Measurements from ENCODE around the gene DNAJB4.
"Not testable (repeated sequence)": the region's sequence is repeated elsewhere in the genome, so short reads cannot be mapped to it uniquely, and the experiment has no call there.

DNAJB4 gene

DNA sequence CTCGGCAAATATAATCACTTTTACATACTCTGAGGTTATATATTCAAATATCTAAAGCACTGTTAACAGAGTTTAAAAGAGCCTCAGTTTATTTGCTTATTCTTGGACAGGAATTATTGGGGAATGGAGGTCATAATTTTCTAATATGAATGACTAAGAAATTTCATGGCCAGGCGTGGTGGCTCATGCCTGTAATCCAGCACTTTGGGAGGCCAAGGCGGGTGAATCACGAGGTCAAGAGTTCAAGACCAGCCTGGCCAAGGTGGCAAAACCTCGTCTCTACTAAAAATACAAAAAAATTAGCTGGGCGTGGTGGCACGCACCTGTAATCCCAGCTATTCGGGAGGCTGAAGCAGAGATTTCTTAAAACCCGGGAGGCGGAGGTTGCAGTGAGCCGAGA, 4.2 kb upstream of the DNAJB4 start:
- H3K4me3 ChIP-seq (ENCODE audit: low read length); H3K27ac ChIP-seq (ENCODE audit: low read depth, low read length); H3K4me1 ChIP-seq (ENCODE audit: control insufficient read depth, insufficient read depth, low read length): not testable (repeated sequence)

DNA sequence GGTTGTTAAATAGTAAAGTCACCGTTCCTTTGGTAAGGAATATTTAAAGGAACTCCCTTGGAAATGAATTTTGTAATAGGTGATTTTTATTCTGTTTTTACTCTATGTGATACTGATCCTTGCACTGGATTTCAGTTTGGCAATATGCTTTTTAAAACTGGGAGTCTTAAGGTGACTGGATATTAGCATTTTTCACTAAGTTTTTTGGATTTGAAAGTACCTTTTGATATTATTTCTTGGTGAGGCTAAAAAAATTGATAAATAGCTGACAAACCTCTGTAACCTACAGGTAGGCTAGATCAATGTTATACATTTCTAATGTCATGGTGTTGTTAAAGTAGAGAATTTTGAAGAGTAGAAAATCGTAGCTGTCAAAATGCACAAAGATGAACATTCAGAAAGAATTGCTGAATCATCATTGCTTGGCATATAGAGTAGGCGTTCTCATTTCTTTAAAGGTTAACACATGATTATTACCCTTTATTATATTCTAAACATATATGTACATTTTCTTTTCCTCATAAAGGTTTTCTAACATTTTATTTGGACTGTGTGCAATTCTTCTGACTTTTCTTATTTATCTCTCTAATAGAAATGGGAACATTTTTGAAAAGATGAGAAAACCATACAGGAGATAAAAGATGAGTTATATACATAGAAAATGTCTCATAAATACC, 1.5 kb upstream of the DNAJB4 start:
- Histone ChIP-seq H3K36me3 (ENCODE audit: control insufficient read depth, insufficient read depth, low read length) (no peaks in the 10 kb centered on the region), H3K4me3 (ENCODE audit: low read length) (no peak overlapping the region), H3K27me3 (ENCODE audit: control insufficient read depth, insufficient read depth, low read length) (no peaks in the 10 kb centered on the region), H3K27ac (ENCODE audit: low read depth, low read length) (peak overlapping the region; percentile 37), H3K9ac (ENCODE audit: low read length) (no peak overlapping the region), H3K4me1 (ENCODE audit: control insufficient read depth, insufficient read depth, low read length) (peaks cover 6% of the 10 kb centered on the region)

More for the DNA sequence above, 4.2 kb upstream of the DNAJB4 start:
- H3K27me3 ChIP-seq (ENCODE audit: control insufficient read depth, insufficient read depth, low read length); H3K9ac ChIP-seq (ENCODE audit: low read length); H3K36me3 ChIP-seq (ENCODE audit: control insufficient read depth, insufficient read depth, low read length): not testable (repeated sequence)

DNA sequence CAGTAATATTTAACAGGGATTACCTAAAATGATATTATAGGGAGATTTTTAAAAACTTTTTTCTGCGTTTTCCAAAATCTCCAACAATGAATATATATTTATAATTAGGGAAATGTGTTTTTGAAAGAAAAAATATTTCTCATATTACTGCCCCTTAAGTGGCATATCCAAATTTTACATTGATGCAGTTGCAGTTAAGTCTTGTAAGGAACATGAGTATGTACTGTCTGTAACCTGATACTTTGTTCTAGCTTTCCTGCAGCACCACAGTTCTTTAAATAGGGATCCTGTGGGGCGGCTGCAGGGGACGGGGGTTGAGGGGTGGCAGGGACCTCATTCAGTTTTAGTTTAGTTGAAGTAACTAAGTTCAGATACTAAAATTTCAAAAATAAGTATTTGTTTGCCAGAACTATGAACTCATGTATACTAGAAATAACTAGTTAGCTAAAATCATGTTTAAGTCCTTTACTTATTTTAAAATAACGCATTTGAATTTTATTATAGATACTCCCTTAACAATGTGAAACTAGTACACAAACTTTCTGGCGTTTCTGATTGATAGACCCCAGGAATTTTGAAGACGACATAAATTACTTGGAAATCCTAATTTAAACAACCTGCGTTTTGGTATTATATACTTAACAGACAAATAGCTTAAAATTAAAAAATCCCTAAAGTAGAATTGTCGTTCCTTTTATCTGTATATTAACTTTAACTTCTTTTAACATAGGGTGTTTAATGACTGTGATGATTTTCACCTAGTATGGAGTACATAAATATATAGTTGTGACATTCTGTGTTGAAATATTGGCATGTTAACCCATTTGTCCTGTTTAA, 639 bp upstream of the DNAJB4 start:
- Histone ChIP-seq H3K4me1 (ENCODE audit: control insufficient read depth, insufficient read depth, low read length) (peaks cover 6% of the 10 kb centered on the region), H3K27me3 (ENCODE audit: control insufficient read depth, insufficient read depth, low read length) (no peaks in the 10 kb centered on the region), H3K36me3 (ENCODE audit: control insufficient read depth, insufficient read depth, low read length) (no peaks in the 10 kb centered on the region), H3K27ac (ENCODE audit: low read depth, low read length) (peak overlapping the region; percentile 97), H3K9ac (ENCODE audit: low read length) (peak overlapping the region; percentile 30), H3K4me3 (ENCODE audit: low read length) (peak overlapping the region; percentile 80)

DNA sequence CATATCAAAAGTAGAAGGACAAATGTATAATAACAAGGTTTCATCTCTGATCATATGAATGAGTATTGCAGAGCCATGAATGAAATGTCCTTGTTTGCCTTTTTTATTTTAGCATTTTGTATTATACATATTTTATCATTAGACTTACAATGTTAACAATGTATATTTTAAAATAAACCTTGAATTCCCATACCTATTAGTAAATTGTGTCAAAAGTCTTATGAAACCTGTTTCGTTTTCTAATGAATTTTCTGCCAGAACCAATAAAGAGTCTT, 646 bp downstream of the DNAJB4 start:
- peak overlapping the region; percentile 90 for H3K9ac ChIP-seq (ENCODE audit: low read length)
- no peaks in the 10 kb centered on the region for H3K36me3 ChIP-seq (ENCODE audit: control insufficient read depth, insufficient read depth, low read length)
- H3K27me3 ChIP-seq (ENCODE audit: control insufficient read depth, insufficient read depth, low read length) = no peaks in the 10 kb centered on the region
- H3K27ac ChIP-seq (ENCODE audit: low read depth, low read length) = peak overlapping the region; percentile 97
- H3K4me1 ChIP-seq (ENCODE audit: control insufficient read depth, insufficient read depth, low read length) = peaks cover 6% of the 10 kb centered on the region
- H3K4me3 ChIP-seq (ENCODE audit: low read length) = peak overlapping the region; percentile 80

- peak overlapping the region; percentile 97 for H3K27ac ChIP-seq (ENCODE audit: low read depth, low read length)
- no peak overlapping the region for H3K9ac ChIP-seq (ENCODE audit: low read length)
Observed at GRCh38 chr1:78005755-78006154, 1.0 kb downstream of the DNAJB4 start.

DNA sequence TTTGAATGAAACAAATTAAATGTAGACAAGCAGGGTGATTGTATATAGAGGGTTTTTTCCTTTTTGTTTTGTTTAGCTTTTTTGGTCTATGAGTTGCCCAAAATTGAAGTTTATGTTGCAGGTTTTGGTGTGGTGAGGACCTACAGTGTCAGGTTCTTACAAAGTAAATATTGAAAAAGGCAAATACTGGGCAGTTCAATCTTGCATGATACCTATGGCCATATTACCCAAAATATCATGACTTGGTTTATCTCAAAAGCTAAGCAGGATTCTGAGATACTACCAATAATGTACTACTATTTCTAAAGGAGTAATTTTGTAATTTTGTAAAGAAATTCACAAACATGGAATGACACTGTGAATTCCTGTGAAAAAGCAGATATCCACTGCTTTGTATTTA, 1.8 kb downstream of the DNAJB4 start:
- no peak overlapping the region for H3K9ac ChIP-seq (ENCODE audit: low read length)
- H3K27ac ChIP-seq (ENCODE audit: low read depth, low read length) = peak overlapping the region; percentile 97
- peaks cover 6% of the 10 kb centered on the region for H3K4me1 ChIP-seq (ENCODE audit: control insufficient read depth, insufficient read depth, low read length)
- no peaks in the 10 kb centered on the region for H3K27me3 ChIP-seq (ENCODE audit: control insufficient read depth, insufficient read depth, low read length)
- H3K36me3 ChIP-seq (ENCODE audit: control insufficient read depth, insufficient read depth, low read length) = no peaks in the 10 kb centered on the region
- peak overlapping the region; percentile 80 for H3K4me3 ChIP-seq (ENCODE audit: low read length)

More at GRCh38 chr1:78005755-78006154, 1.0 kb downstream of the DNAJB4 start:
- no peaks in the 10 kb centered on the region for H3K27me3 ChIP-seq (ENCODE audit: control insufficient read depth, insufficient read depth, low read length)
- peak overlapping the region; percentile 80 for H3K4me3 ChIP-seq (ENCODE audit: low read length)
- peaks cover 6% of the 10 kb centered on the region for H3K4me1 ChIP-seq (ENCODE audit: control insufficient read depth, insufficient read depth, low read length)
- H3K36me3 ChIP-seq (ENCODE audit: control insufficient read depth, insufficient read depth, low read length) = no peaks in the 10 kb centered on the region

- Histone ChIP-seq H3K27me3 (ENCODE audit: control insufficient read depth, insufficient read depth, low read length) (no peaks in the 10 kb centered on the region), H3K4me1 (ENCODE audit: control insufficient read depth, insufficient read depth, low read length) (peaks cover 6% of the 10 kb centered on the region), H3K27ac (ENCODE audit: low read depth, low read length) (no peak overlapping the region)
Observed at GRCh38 chr1:78007677-78008341, 3.1 kb downstream of the DNAJB4 start.

DNA sequence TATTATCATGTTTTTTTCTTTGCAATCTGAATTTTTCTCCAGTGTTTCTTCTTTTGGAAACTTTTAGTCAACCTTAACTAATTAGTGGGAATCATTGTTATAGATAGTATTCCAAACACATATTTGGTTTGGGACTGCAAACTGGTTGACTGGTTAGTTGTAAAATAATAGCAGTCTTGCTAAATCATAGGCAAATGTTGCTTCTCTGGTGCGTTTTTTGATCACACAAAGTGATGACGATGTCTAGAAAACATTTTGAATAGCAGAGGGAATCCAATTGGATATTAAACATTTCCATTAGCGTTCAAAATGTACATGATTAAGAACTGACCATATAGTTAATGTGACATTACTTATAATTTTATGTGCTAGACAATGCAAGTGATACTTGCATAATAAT, 4.5 kb downstream of the DNAJB4 start:
- Histone ChIP-seq H3K9ac (ENCODE audit: low read length) (no peak overlapping the region), H3K4me1 (ENCODE audit: control insufficient read depth, insufficient read depth, low read length) (peaks cover 6% of the 10 kb centered on the region), H3K4me3 (ENCODE audit: low read length) (no peak overlapping the region), H3K27ac (ENCODE audit: low read depth, low read length) (no peak overlapping the region), H3K36me3 (ENCODE audit: control insufficient read depth, insufficient read depth, low read length) (no peaks in the 10 kb centered on the region), H3K27me3 (ENCODE audit: control insufficient read depth, insufficient read depth, low read length) (no peaks in the 10 kb centered on the region)

More at GRCh38 chr1:78007677-78008341, 3.1 kb downstream of the DNAJB4 start:
- Histone ChIP-seq H3K4me3 (ENCODE audit: low read length) (peak overlapping the region; percentile 20), H3K36me3 (ENCODE audit: control insufficient read depth, insufficient read depth, low read length) (no peaks in the 10 kb centered on the region), H3K9ac (ENCODE audit: low read length) (no peak overlapping the region)

DNA sequence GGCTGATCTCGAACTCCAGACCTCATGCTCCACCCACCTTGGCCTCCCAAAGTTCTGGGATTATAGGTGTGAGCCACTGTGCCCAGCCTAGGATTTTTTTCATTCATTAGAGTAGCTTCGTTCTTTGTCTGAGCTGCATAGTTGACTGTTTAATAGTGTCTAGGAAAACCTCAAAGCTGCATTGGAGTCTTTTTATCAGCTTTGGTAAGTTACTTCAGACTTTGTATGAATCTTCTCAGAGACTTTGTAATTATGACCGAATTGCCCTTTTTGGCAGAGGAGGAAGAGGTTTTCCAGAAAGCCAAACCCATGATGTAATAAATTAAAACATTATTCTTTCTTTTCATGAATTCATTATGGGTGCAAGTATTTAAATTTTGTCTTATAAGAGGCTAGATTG, 5.1 kb downstream of the DNAJB4 start:
- Histone ChIP-seq H3K36me3 (ENCODE audit: control insufficient read depth, insufficient read depth, low read length) (no peaks in the 10 kb centered on the region), H3K27me3 (ENCODE audit: control insufficient read depth, insufficient read depth, low read length) (no peaks in the 10 kb centered on the region), H3K9ac (ENCODE audit: low read length) (no peak overlapping the region), H3K4me3 (ENCODE audit: low read length) (no peak overlapping the region), H3K27ac (ENCODE audit: low read depth, low read length) (no peak overlapping the region), H3K4me1 (ENCODE audit: control insufficient read depth, insufficient read depth, low read length) (peaks cover 6% of the 10 kb centered on the region)

DNA sequence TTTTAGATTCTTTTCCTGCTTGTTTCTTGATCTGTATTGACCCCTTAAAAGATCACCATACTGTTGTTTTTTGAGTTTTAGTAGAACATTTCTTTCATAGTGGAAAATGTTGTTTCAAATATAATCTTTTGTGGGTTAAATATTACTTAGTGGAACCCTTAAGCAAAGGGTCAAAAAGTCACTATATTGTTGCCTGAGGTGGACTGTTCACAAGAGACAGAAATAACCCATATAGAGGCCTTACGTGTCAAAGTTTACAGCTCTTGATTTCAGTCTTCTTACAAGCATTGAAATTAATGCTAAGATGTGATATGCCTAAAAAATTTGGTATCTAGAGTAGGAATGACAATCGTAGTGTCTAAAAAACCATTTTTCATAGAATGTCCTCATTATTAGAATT, 6.3 kb downstream of the DNAJB4 start:
- Histone ChIP-seq H3K27me3 (ENCODE audit: control insufficient read depth, insufficient read depth, low read length) (no peaks in the 10 kb centered on the region), H3K4me1 (ENCODE audit: control insufficient read depth, insufficient read depth, low read length) (peaks cover 6% of the 10 kb centered on the region), H3K27ac (ENCODE audit: low read depth, low read length) (no peak overlapping the region), H3K9ac (ENCODE audit: low read length) (no peak overlapping the region), H3K4me3 (ENCODE audit: low read length) (no peak overlapping the region), H3K36me3 (ENCODE audit: control insufficient read depth, insufficient read depth, low read length) (no peaks in the 10 kb centered on the region)

- H3K36me3 ChIP-seq (ENCODE audit: control insufficient read depth, insufficient read depth, low read length) = peaks cover 2% of the 10 kb centered on the region
- H3K4me1 ChIP-seq (ENCODE audit: control insufficient read depth, insufficient read depth, low read length) = no peaks in the 10 kb centered on the region
- no peak overlapping the region for H3K4me3 ChIP-seq (ENCODE audit: low read length)
- H3K27me3 ChIP-seq (ENCODE audit: control insufficient read depth, insufficient read depth, low read length) = no peaks in the 10 kb centered on the region
- no peak overlapping the region for H3K27ac ChIP-seq (ENCODE audit: low read depth, low read length)
- H3K9ac ChIP-seq (ENCODE audit: low read length) = no peak overlapping the region
Observed at GRCh38 chr1:78015148-78015547, 10.4 kb downstream of the DNAJB4 start.

GRCh38 chr1:78019024-78019423, 14.3 kb downstream of the DNAJB4 start:
- H3K27me3 ChIP-seq (ENCODE audit: control insufficient read depth, insufficient read depth, low read length) = no peaks in the 10 kb centered on the region
- no peak overlapping the region for H3K27ac ChIP-seq (ENCODE audit: low read depth, low read length)
- peaks cover 2% of the 10 kb centered on the region for H3K36me3 ChIP-seq (ENCODE audit: control insufficient read depth, insufficient read depth, low read length)
- no peaks in the 10 kb centered on the region for H3K4me1 ChIP-seq (ENCODE audit: control insufficient read depth, insufficient read depth, low read length)
- no peak overlapping the region for H3K9ac ChIP-seq (ENCODE audit: low read length)
- H3K4me3 ChIP-seq (ENCODE audit: low read length) = no peak overlapping the region
